Smooth muscle cell of trachea (primary cell): Measurements from ENCODE around the gene LCA5. TPM values are rescaled to one million over a fixed set of nuclear protein-coding genes. Genes with fewer than 3 reads are reported as not detected.

Experiments
- total RNA-seq: library from RNA; depleted of rRNA; stranded (reverse); fragments of >200 nt; gene quantifications from 2 replicates; pipeline ENCODE4 v1.2.1, GENCODE V29; 2014

LCA5 gene
- 4.8 and 8.3 TPM in 2 replicates for total RNA-seq

GRCh38 chr6:79536954-79537747, at the start of gene LCA5:
Gene LCA5 (minus strand): TSS chr6:79537430. CDS start chr6:79518894, 18,536 bp downstream.

Other genes starting within 250 kb of the LCA5 start
- gene SH3BGRL2, start 93.9 kb upstream of the LCA5 start, total RNA-seq = 3.1 and 3.8 TPM in 2 replicates